ENCODE results near the gene GTPBP10. TPM values are rescaled to one million over a fixed set of nuclear protein-coding genes. Genes with fewer than 3 reads are reported as not detected.
A peak's percentile ranks its signal among the peaks of the same experiment; 100 is the strongest.

Gene GTPBP10
- total RNA-seq, 2 donors from 2014 or later, result 29.5 to 30.4 TPM

GRCh38 chr7:90401989-90402388, 55.5 kb downstream of the GTPBP10 start:
- no peak for ATAC-seq (replicated peaks)

GRCh38 chr7:90402785-90403173, 56.3 kb downstream of the GTPBP10 start:
- Mint-ChIP-seq H3K27me3 (no peaks in the 10 kb centered on the region), H3K36me3 (ENCODE audit: low read depth) (peaks cover 7% of the 10 kb centered on the region), H3K9me3 (peaks cover 12% of the 10 kb centered on the region), H3K4me1 (peaks cover 9% of the 10 kb centered on the region), H3K27ac (peak overlapping the region; percentile 98), H3K4me3 (peak overlapping the region; percentile 97)
- no peak for ATAC-seq (replicated peaks)

More at GRCh38 chr7:90401989-90402388, 55.5 kb downstream of the GTPBP10 start:
- Mint-ChIP-seq H3K4me3 (no peak overlapping the region), H3K27ac (no peak overlapping the region), H3K36me3 (ENCODE audit: low read depth) (peaks cover 7% of the 10 kb centered on the region), H3K4me1 (peaks cover 9% of the 10 kb centered on the region), H3K9me3 (peaks cover 12% of the 10 kb centered on the region), H3K27me3 (no peaks in the 10 kb centered on the region)

- Mint-ChIP-seq H3K4me3 (peak within 1 kb of the TSS; percentile 97), H3K4me1 (peaks cover 9% of the 10 kb centered on the region), H3K27me3 (no peaks in the 10 kb centered on the region), H3K27ac (peak within 1 kb of the TSS; percentile 98), H3K36me3 (ENCODE audit: low read depth) (peaks cover 7% of the 10 kb centered on the region), H3K9me3 (peaks cover 8% of the 10 kb centered on the region)
- peak; percentile 98 for ATAC-seq (replicated peaks)
These were observed 56.9 kb downstream of the GTPBP10 start, which contains the start of gene CLDN12 for GRCh38 chr7:90403174-90404113. Gene CLDN12, plus strand, starts transcription at chr7:90403461. Its CDS starts 9,216 bp downstream, at chr7:90412677.

GRCh38 chr7:90404777-90405176, 58.3 kb downstream of the GTPBP10 start:
- Mint-ChIP-seq H3K9me3 (peaks cover 7% of the 10 kb centered on the region), H3K4me1 (peaks cover 9% of the 10 kb centered on the region), H3K4me3 (peak overlapping the region; percentile 97), H3K36me3 (ENCODE audit: low read depth) (peaks cover 7% of the 10 kb centered on the region), H3K27ac (peak overlapping the region; percentile 98), H3K27me3 (no peaks in the 10 kb centered on the region)
- no peak for ATAC-seq (replicated peaks)

GRCh38 chr7:90407484-90407821, 60.9 kb downstream of the GTPBP10 start:
- H3K4me1 Mint-ChIP-seq, result peaks cover 9% of the 10 kb centered on the region
- H3K4me3 Mint-ChIP-seq, result no peak overlapping the region
- no peaks in the 10 kb centered on the region for H3K9me3 Mint-ChIP-seq
- H3K36me3 Mint-ChIP-seq (ENCODE audit: low read depth), result peaks cover 7% of the 10 kb centered on the region
- ATAC-seq (replicated peaks), result no peak
- peak overlapping the region; percentile 1 for H3K27ac Mint-ChIP-seq
- H3K27me3 Mint-ChIP-seq, result no peaks in the 10 kb centered on the region

GRCh38 chr7:90408142-90408541, 61.6 kb downstream of the GTPBP10 start:
- Mint-ChIP-seq H3K4me1 (peaks cover 9% of the 10 kb centered on the region), H3K9me3 (no peaks in the 10 kb centered on the region), H3K36me3 (ENCODE audit: low read depth) (peaks cover 9% of the 10 kb centered on the region), H3K4me3 (no peak overlapping the region), H3K27ac (no peak overlapping the region), H3K27me3 (no peaks in the 10 kb centered on the region)
- no peak for ATAC-seq (replicated peaks)

- H3K27ac Mint-ChIP-seq, result no peak overlapping the region
- no peak for ATAC-seq (replicated peaks)
- no peak overlapping the region for H3K4me3 Mint-ChIP-seq
- no peaks in the 10 kb centered on the region for H3K9me3 Mint-ChIP-seq
- peaks cover 4% of the 10 kb centered on the region for H3K4me1 Mint-ChIP-seq
- no peaks in the 10 kb centered on the region for H3K27me3 Mint-ChIP-seq
- peaks cover 6% of the 10 kb centered on the region for H3K36me3 Mint-ChIP-seq (ENCODE audit: low read depth)
These were observed 63.2 kb downstream of the GTPBP10 start for GRCh38 chr7:90409667-90410066.

- H3K4me1 Mint-ChIP-seq, result no peaks in the 10 kb centered on the region
- no peaks in the 10 kb centered on the region for H3K9me3 Mint-ChIP-seq
- H3K4me3 Mint-ChIP-seq, result no peak overlapping the region
- ATAC-seq (replicated peaks), result no peak
- H3K27me3 Mint-ChIP-seq, result no peaks in the 10 kb centered on the region
- H3K27ac Mint-ChIP-seq, result no peak overlapping the region
- peaks cover 6% of the 10 kb centered on the region for H3K36me3 Mint-ChIP-seq (ENCODE audit: low read depth)
These were observed 65.0 kb downstream of the GTPBP10 start for GRCh38 chr7:90411510-90411909.

- no peak overlapping the region for H3K4me3 Mint-ChIP-seq
- H3K27me3 Mint-ChIP-seq, result no peaks in the 10 kb centered on the region
- H3K9me3 Mint-ChIP-seq, result no peaks in the 10 kb centered on the region
- H3K36me3 Mint-ChIP-seq (ENCODE audit: low read depth), result peaks cover 6% of the 10 kb centered on the region
- H3K27ac Mint-ChIP-seq, result no peak overlapping the region
- H3K4me1 Mint-ChIP-seq, result no peaks in the 10 kb centered on the region
- no peak for ATAC-seq (replicated peaks)
These were observed 66.1 kb downstream of the GTPBP10 start for GRCh38 chr7:90412458-90413184.

GRCh38 chr7:90413185-90413528, 66.6 kb downstream of the GTPBP10 start:
- Mint-ChIP-seq H3K36me3 (ENCODE audit: low read depth) (peaks cover 6% of the 10 kb centered on the region), H3K27me3 (no peaks in the 10 kb centered on the region), H3K4me3 (no peak overlapping the region), H3K4me1 (no peaks in the 10 kb centered on the region), H3K9me3 (no peaks in the 10 kb centered on the region), H3K27ac (no peak overlapping the region)
- ATAC-seq (replicated peaks), result no peak

GRCh38 chr7:90421651-90422050, 75.1 kb downstream of the GTPBP10 start:
- H3K27me3 Mint-ChIP-seq, result no peaks in the 10 kb centered on the region
- no peaks in the 10 kb centered on the region for H3K36me3 Mint-ChIP-seq (ENCODE audit: low read depth)
- no peak overlapping the region for H3K4me3 Mint-ChIP-seq
- H3K9me3 Mint-ChIP-seq, result no peaks in the 10 kb centered on the region
- peak overlapping the region; percentile 12 for H3K27ac Mint-ChIP-seq
- H3K4me1 Mint-ChIP-seq, result peaks cover 12% of the 10 kb centered on the region
- ATAC-seq (replicated peaks), result no peak

- H3K4me1 Mint-ChIP-seq, result peaks cover 12% of the 10 kb centered on the region
- H3K4me3 Mint-ChIP-seq, result peak overlapping the region; percentile 57
- H3K36me3 Mint-ChIP-seq (ENCODE audit: low read depth), result no peaks in the 10 kb centered on the region
- ATAC-seq (replicated peaks), result peak; percentile 91
- no peaks in the 10 kb centered on the region for H3K9me3 Mint-ChIP-seq
- peaks cover 7% of the 10 kb centered on the region for H3K27me3 Mint-ChIP-seq
- peak overlapping the region; percentile 78 for H3K27ac Mint-ChIP-seq
These were observed 78.2 kb downstream of the GTPBP10 start for GRCh38 chr7:90424720-90425119.

- no peaks in the 10 kb centered on the region for H3K36me3 Mint-ChIP-seq (ENCODE audit: low read depth)
- H3K27me3 Mint-ChIP-seq, result peaks cover 7% of the 10 kb centered on the region
- ATAC-seq (replicated peaks), result peak; percentile 67
- peak overlapping the region; percentile 57 for H3K4me3 Mint-ChIP-seq
- peaks cover 12% of the 10 kb centered on the region for H3K4me1 Mint-ChIP-seq
- H3K9me3 Mint-ChIP-seq, result no peaks in the 10 kb centered on the region
- H3K27ac Mint-ChIP-seq, result peak overlapping the region; percentile 78
These were observed 78.9 kb downstream of the GTPBP10 start for GRCh38 chr7:90425376-90425775.

GRCh38 chr7:90430614-90431460, 84.3 kb downstream of the GTPBP10 start:
- H3K4me1 Mint-ChIP-seq, result no peaks in the 10 kb centered on the region
- peaks cover 15% of the 10 kb centered on the region for H3K27me3 Mint-ChIP-seq
- no peaks in the 10 kb centered on the region for H3K36me3 Mint-ChIP-seq (ENCODE audit: low read depth)
- no peaks in the 10 kb centered on the region for H3K9me3 Mint-ChIP-seq
- no peak for ATAC-seq (replicated peaks)
- no peak overlapping the region for H3K4me3 Mint-ChIP-seq
- no peak overlapping the region for H3K27ac Mint-ChIP-seq
